Omental fat pad (tissue), 4 donors: ENCODE results near the gene EFCAB9. TPM values are rescaled to one million over a fixed set of nuclear protein-coding genes. Genes with fewer than 3 reads are reported as not detected.
A peak's percentile ranks its signal among the peaks of the same experiment; 100 is the strongest.

Source experiments
- ATAC-seq: fragments of 150-250 bp; one replicate; pipeline ENCODE4 v1.9.1; 2016; ENCODE audit warnings: mild to moderate bottlenecking, moderate library complexity; ENCODE audit not compliant: low FRiP score
- DNase-seq: peaks from one replicate; pipeline ENCODE4 v3.0.0-alpha.2; 2019; ENCODE audit warnings: low spot score
- total RNA-seq, 4 donors: library from RNA; depleted of rRNA; stranded (reverse); fragments of >200 nt; gene quantifications; one replicate each; pipeline ENCODE4 v1.1.0, GENCODE V29; 2016
- TF ChIP-seq, protein P1 (sequence below), 3 donors: fragments of 450-650 bp; IDR thresholded peaks; one replicate each; pipeline ENCODE4 v1.5.1; 2016 to 2017; ENCODE audit warnings: antibody characterized with exemption in 3 of 3, mild to moderate bottlenecking in 3 of 3, moderate library complexity in 2 of 3

EFCAB9 gene
- total RNA-seq, 4 donors from 2014 or later = not detected

- DNase-seq (no peak), ATAC-seq (no peak)
- TF ChIP-seq, protein P1, sequence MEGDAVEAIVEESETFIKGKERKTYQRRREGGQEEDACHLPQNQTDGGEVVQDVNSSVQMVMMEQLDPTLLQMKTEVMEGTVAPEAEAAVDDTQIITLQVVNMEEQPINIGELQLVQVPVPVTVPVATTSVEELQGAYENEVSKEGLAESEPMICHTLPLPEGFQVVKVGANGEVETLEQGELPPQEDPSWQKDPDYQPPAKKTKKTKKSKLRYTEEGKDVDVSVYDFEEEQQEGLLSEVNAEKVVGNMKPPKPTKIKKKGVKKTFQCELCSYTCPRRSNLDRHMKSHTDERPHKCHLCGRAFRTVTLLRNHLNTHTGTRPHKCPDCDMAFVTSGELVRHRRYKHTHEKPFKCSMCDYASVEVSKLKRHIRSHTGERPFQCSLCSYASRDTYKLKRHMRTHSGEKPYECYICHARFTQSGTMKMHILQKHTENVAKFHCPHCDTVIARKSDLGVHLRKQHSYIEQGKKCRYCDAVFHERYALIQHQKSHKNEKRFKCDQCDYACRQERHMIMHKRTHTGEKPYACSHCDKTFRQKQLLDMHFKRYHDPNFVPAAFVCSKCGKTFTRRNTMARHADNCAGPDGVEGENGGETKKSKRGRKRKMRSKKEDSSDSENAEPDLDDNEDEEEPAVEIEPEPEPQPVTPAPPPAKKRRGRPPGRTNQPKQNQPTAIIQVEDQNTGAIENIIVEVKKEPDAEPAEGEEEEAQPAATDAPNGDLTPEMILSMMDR (IDR thresholded peaks at IDR 0.05) = no peak
These were observed 11.7 kb upstream of the EFCAB9 start for GRCh38 chr5:172182291-172182690.

- no peak for ATAC-seq
- no peak for DNase-seq
- TF ChIP-seq, protein P1 (IDR thresholded peaks at IDR 0.05) = no peak
These were observed 10.1 kb upstream of the EFCAB9 start for GRCh38 chr5:172183881-172184280.

DNA sequence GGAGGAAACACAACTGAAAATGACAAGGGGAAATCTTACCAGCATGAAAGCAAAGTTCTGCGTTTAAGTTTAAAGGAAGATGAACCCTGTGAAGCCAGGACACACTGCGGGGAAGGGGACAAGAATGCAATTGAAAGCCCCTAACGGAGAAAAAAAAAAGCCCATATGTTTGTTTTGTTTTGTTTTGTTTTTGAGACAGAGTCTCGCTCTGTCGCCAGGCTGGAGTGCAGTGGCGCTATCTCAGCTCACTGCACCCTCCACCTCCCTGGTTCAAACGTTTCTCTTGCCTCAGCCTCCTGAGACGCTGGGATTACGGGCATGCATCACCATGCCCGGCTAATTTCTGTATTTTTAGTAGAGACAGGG is 8.9 kb upstream of the EFCAB9 start:
- ATAC-seq = no peak
- no peak for DNase-seq
- TF ChIP-seq, protein P1 (IDR thresholded peaks at IDR 0.05) = no peak

- TF ChIP-seq, protein P1 (IDR thresholded peaks at IDR 0.05) = no peak
- ATAC-seq (no peak), DNase-seq (no peak)
These were observed 7.8 kb upstream of the EFCAB9 start for GRCh38 chr5:172186114-172186695.

DNA sequence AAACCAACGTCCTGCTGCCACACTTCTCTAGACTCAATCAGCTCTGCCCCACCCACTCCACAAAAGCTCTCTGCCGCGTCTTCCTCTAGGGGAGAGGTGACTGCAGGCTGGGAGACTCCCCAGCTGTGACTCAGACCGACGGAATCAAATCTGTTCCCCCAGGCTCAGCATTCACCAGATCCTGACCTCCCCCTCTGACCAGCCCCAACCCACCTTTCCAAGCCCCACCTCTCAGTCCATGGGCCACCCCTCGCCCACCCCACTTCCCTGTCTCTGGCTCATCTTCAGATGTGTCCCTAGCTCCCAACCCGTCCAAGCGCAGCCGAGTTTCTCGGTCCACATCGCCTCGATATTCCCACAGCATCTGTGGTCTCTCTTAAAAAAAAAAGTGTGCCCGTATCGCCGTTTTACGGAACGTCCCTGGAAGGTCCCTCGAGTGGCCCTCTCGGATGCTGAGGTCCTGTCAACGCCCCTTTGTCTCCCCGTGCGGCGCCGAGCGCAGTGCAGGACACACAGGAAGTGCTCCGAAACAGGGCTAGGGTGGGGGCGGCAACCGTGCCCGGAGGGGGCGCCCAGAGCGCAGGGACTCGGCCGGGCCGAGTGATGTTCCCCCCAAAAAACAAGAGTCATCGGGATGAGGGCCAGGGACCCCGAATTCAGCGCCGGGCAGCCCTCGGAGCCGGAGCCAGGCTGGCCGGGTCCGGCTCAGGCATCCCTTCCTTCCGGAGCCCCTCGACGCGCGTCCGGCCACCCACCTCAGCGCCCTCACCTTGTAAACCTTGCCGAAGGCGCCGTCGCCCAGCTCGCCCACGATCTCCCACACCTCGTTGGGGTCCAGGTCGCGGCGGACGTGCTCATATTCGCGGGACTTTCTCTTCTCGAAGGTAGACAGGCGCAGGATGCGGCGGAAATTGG is 6.6 kb upstream of the EFCAB9 start:
- TF ChIP-seq, protein P1 (IDR thresholded peaks at IDR 0.05) = no peak
- ATAC-seq = peak; percentile 65
- peak; percentile 42 for DNase-seq

GRCh38 chr5:172188033-172188892 is 5.7 kb upstream of the EFCAB9 start, which contains the start of gene STK10:
Gene STK10, minus strand, starts transcription at chr5:172188224. Its CDS starts 182 bp downstream, at chr5:172188042.
- peak; percentile 59 for DNase-seq
- ATAC-seq = peak; percentile 94
- TF ChIP-seq, protein P1 (IDR thresholded peaks at IDR 0.05) = peak in 1 of 3 donors; percentile 80
